H1 (cell line): ENCODE results near the gene EPB41L1. TPM values are rescaled to one million over a fixed set of nuclear protein-coding genes. Genes with fewer than 3 reads are reported as not detected.

Source experiments
- CTCF ChIA-PET: fragments of 300-600 bp; sonication (Branson Sonifier 250); formaldehyde crosslinking; loops from one replicate; lab custom pipeline; 2021; ENCODE audit not compliant: partially characterized antibody; lab: Charles Lee
- POLR2A ChIA-PET: fragments of 300-600 bp; sonication (Branson Sonifier 250); formaldehyde crosslinking; loops from one replicate; lab custom pipeline; 2021; ENCODE audit warnings: inconsistent platforms; ENCODE audit not compliant: partially characterized antibody; lab: Charles Lee
- DNase-seq, 2 experiments: peaks; one replicate each; pipeline versions ENCODE4 v3.0.0 to v3.0.0-alpha.2; 2010 to 2022; ENCODE audit warnings: low spot score in 2 of 2, low read depth in 1 of 2, mixed read lengths in 1 of 2
- FAIRE-seq: peaks from 2 replicates; lab custom pipeline; 2011; peaks lifted over from hg19 to GRCh38; lab: Jason Lieb, UNC
- H2AFZ ChIP-seq: 2 replicates; pipeline ENCODE4 v1.8.1; 2012; ENCODE audit warnings: low read length, inconsistent platforms
- H2AK5ac ChIP-seq: 2 replicates; pipeline ENCODE4 v1.6.1; 2013; ENCODE audit warnings: low read depth, low read length
- H2BK120ac ChIP-seq: replicated peaks from 2 replicates; pipeline ENCODE3; 2013; ENCODE audit warnings: low read depth, low read length, inconsistent platforms
- H2BK12ac ChIP-seq: 2 replicates; pipeline ENCODE4 v1.6.1; 2013; ENCODE audit warnings: low read depth, low read length
- H2BK15ac ChIP-seq: 2 replicates; pipeline ENCODE4 v1.6.1; 2013; ENCODE audit warnings: low read length
- H2BK20ac ChIP-seq: 2 replicates; pipeline ENCODE4 v1.6.1; 2013; ENCODE audit warnings: low read length
- H2BK5ac ChIP-seq: 2 replicates; pipeline ENCODE4 v1.6.1; 2013; ENCODE audit warnings: low read depth, low read length
- H3K14ac ChIP-seq: 2 replicates; pipeline ENCODE4 v1.6.1; 2013; ENCODE audit warnings: inconsistent platforms; ENCODE audit not compliant: insufficient read length
- H3K18ac ChIP-seq: 2 replicates; pipeline ENCODE4 v1.6.1; 2013; ENCODE audit warnings: low read length; ENCODE audit errors: extremely low read depth
- H3K23ac ChIP-seq: 2 replicates; pipeline ENCODE4 v1.6.1; 2013; ENCODE audit warnings: inconsistent platforms; ENCODE audit not compliant: insufficient read length
- H3K23me2 ChIP-seq: 2 replicates; pipeline ENCODE4 v1.6.1; 2013; ENCODE audit warnings: low read depth, low read length
- H3K27ac ChIP-seq: 2 replicates; pipeline ENCODE4 v1.6.1; 2011; ENCODE audit warnings: low read depth, low read length, inconsistent platforms
- H3K27me3 ChIP-seq, 4 experiments: replicated peaks in 1 of 4; 1 replicate in 1 of 4; 2 replicates in 3 of 4; pipeline versions ENCODE4 v1.6.1 to v1.8.1; 2011 to 2013; ENCODE audit warnings: low read length in 3 of 4, mild to moderate bottlenecking in 3 of 4, inconsistent platforms in 2 of 4, mixed read lengths in 2 of 4, moderate library complexity in 1 of 4; ENCODE audit not compliant: control insufficient read depth in 3 of 4, insufficient read depth in 3 of 4; ENCODE audit errors: extremely low read depth in 1 of 4
- H3K36me3 ChIP-seq, 4 experiments: 2 replicates each; pipeline versions ENCODE4 v1.6.1 to v1.8.1; 2011 to 2013; ENCODE audit warnings: mild to moderate bottlenecking in 4 of 4, low read length in 3 of 4, moderate library complexity in 2 of 4, control low read depth in 1 of 4, inconsistent platforms in 1 of 4; ENCODE audit not compliant: insufficient read depth in 4 of 4, control insufficient read depth in 2 of 4
- H3K4ac ChIP-seq: replicated peaks from 2 replicates; pipeline ENCODE3; 2013; ENCODE audit warnings: low read length, low read depth, mixed read lengths, inconsistent platforms; ENCODE audit not compliant: insufficient read length
- H3K4me1 ChIP-seq, 4 experiments: replicated peaks in 1 of 4; 1 replicate in 1 of 4; 2 replicates in 3 of 4; pipeline versions ENCODE4 v1.6.1 to v1.8.1; 2011 to 2013; ENCODE audit warnings: low read length in 3 of 4, inconsistent platforms in 2 of 4, mixed read lengths in 1 of 4; ENCODE audit not compliant: insufficient read depth in 4 of 4, control insufficient read depth in 3 of 4
- H3K4me2 ChIP-seq, 2 experiments: 2 replicates each; pipeline versions ENCODE4 v1.6.1 to v1.8.1; 2011 to 2013; ENCODE audit warnings: low read depth in 2 of 2, low read length in 2 of 2, control low read depth in 1 of 2, inconsistent platforms in 1 of 2, mild to moderate bottlenecking in 1 of 2; ENCODE audit not compliant: insufficient read depth in 1 of 2
- H3K4me3 ChIP-seq, 4 experiments: fragments of 200-600, 300-600 bp in 1 of 4; sonication (generic), shearing (Covaris generic), sonication (Bioruptor Twin) in 1 of 4; 2 replicates each; pipeline versions ENCODE4 v1.5.1 to v1.8.1; 2011 to 2016; ENCODE audit warnings: low read length in 4 of 4, low read depth in 3 of 4, control low read depth in 2 of 4, inconsistent platforms in 2 of 4, mild to moderate bottlenecking in 2 of 4, mixed read lengths in 1 of 4, moderate library complexity in 1 of 4; ENCODE audit not compliant: insufficient read depth in 2 of 4; ENCODE audit errors: extremely low read depth in 1 of 4
- H3K56ac ChIP-seq: replicated peaks from 2 replicates; pipeline ENCODE3; 2013; ENCODE audit warnings: low read depth, mild to moderate bottlenecking, mixed read lengths, low read length, inconsistent platforms; ENCODE audit not compliant: insufficient read length
- H3K79me1 ChIP-seq: 2 replicates; pipeline ENCODE4 v1.6.1; 2013; ENCODE audit warnings: low read depth, low read length, control low read depth
- H3K79me2 ChIP-seq, 2 experiments: 2 replicates each; pipeline versions ENCODE4 v1.6.1 to v1.8.1; 2012 to 2013; ENCODE audit warnings: low read length in 2 of 2, mild to moderate bottlenecking in 2 of 2, inconsistent platforms in 1 of 2; ENCODE audit not compliant: insufficient read depth in 2 of 2, control insufficient read depth in 1 of 2
- H3K9ac ChIP-seq, 4 experiments: replicated peaks in 1 of 4; 1 replicate in 1 of 4; 2 replicates in 3 of 4; pipeline versions ENCODE4 v1.6.1 to v1.8.1; 2011 to 2013; ENCODE audit warnings: low read depth in 3 of 4, low read length in 3 of 4, control low read depth in 2 of 4, mild to moderate bottlenecking in 2 of 4, moderate library complexity in 2 of 4, inconsistent platforms in 1 of 4; ENCODE audit errors: extremely low read depth in 1 of 4
- H3K9me3 ChIP-seq, 2 experiments: 2 replicates each; pipeline versions ENCODE4 v1.6.1 to v1.8.1; 2012 to 2013; ENCODE audit warnings: mild to moderate bottlenecking in 2 of 2, moderate library complexity in 2 of 2, control low read depth in 1 of 2, inconsistent platforms in 1 of 2, low read depth in 1 of 2, low read length in 1 of 2, mixed read lengths in 1 of 2; ENCODE audit not compliant: insufficient read depth in 2 of 2
- H4K20me1 ChIP-seq, 2 experiments: replicated peaks in 1 of 2; 2 replicates each; pipeline versions ENCODE3 to v1.8.1; 2011 to 2013; ENCODE audit warnings: inconsistent platforms in 2 of 2, low read length in 2 of 2, mild to moderate bottlenecking in 1 of 2; ENCODE audit not compliant: insufficient read depth in 2 of 2, control insufficient read depth in 1 of 2
- H4K5ac ChIP-seq: 2 replicates; pipeline ENCODE4 v1.6.1; 2013; ENCODE audit warnings: low read length, low read depth, mixed read lengths, inconsistent platforms; ENCODE audit not compliant: insufficient read length
- H4K8ac ChIP-seq: 2 replicates; pipeline ENCODE4 v1.8.0; 2013; ENCODE audit warnings: mild to moderate bottlenecking, moderate library complexity, low read length, inconsistent platforms; ENCODE audit not compliant: insufficient read depth; ENCODE audit errors: extremely low read depth
- H4K91ac ChIP-seq: replicated peaks from 2 replicates; pipeline ENCODE3; 2013; ENCODE audit warnings: low read length, mixed read lengths, inconsistent platforms; ENCODE audit not compliant: insufficient read length
- BCL11A ChIP-seq, 2 experiments: IDR thresholded peaks; one replicate each; pipeline ENCODE4 v1.6.1; 2011; ENCODE audit warnings: low read depth in 2 of 2, low read length in 2 of 2, mild to moderate bottlenecking in 2 of 2
- GABPA ChIP-seq: IDR thresholded peaks from 2 replicates; pipeline ENCODE4 v1.6.1; 2011; ENCODE audit warnings: mild to moderate bottlenecking, low read length, moderate library complexity, borderline replicate concordance; ENCODE audit not compliant: insufficient read depth
- RXRA ChIP-seq: IDR thresholded peaks from 2 replicates; pipeline ENCODE4 v1.6.1; 2011; ENCODE audit warnings: low read depth, mild to moderate bottlenecking, low read length, moderate library complexity; ENCODE audit not compliant: insufficient read depth
- SAP30 ChIP-seq: fragments of 300-600 bp; sonication (generic); IDR thresholded peaks from 2 replicates; pipeline ENCODE4 v1.7.1; 2012; ENCODE audit warnings: low read length, moderate library complexity, mild to moderate bottlenecking, inconsistent platforms; ENCODE audit not compliant: insufficient read depth, insufficient replicate concordance
- SP2 ChIP-seq: IDR thresholded peaks from 2 replicates; pipeline ENCODE4 v1.6.1; 2012; ENCODE audit warnings: mild to moderate bottlenecking, low read length, inconsistent platforms
- TBP ChIP-seq: IDR thresholded peaks from 2 replicates; pipeline ENCODE4 v1.6.1; 2011; ENCODE audit warnings: low read depth, low read length, improper control_type of control experiment
- WGBS, 2 experiments: shearing (Covaris generic) in 1 of 2; methylation state at CpG; one replicate each; pipeline versions ENCODE4 v1.1.6 to v1.1.7; 2013 to 2015; ENCODE audit warnings: low lambda C conversion rate in 2 of 2, mixed read lengths in 2 of 2, inconsistent platforms in 1 of 2, low coverage in 1 of 2, missing lambda C conversion rate in 1 of 2; ENCODE audit not compliant: insufficient replicate concordance in 2 of 2, insufficient coverage in 1 of 2, insufficient read length in 1 of 2; ENCODE audit errors: extremely low coverage in 1 of 2, missing lambda C conversion rate in 1 of 2; 5-methylcytosine and 5-hydroxymethylcytosine counted together
- polyA plus RNA-seq, 7 experiments: library from polyadenylated mRNA; depleted of rRNA in 3 of 7; stranded (reverse) in 5 of 7; unstranded in 2 of 7; fragments of >200 nt in 5 of 7; fragments of 200-250 nt in 2 of 7; gene quantifications; 1 replicate in 5 of 7; 2 replicates in 1 of 7; 4 replicates in 1 of 7; pipeline versions ENCODE4 v1.2.1 to v1.2.3, GENCODE V29; 2011 to 2013; ENCODE audit warnings: missing spikeins in 2 of 7, mixed read lengths in 2 of 7
- total RNA-seq: library from RNA; stranded (reverse); fragmentation: NEBNext Ultra II Directional; extraction: Animal tissue kit (Norgen Biotek cat#: 25700); gene quantifications from 2 replicates; pipeline ENCODE4 v1.2.1, GENCODE V29; 2021
- TF ChIP-seq, protein P1 (sequence below): IDR thresholded peaks from 2 replicates; pipeline ENCODE4 v1.6.1; 2011; ENCODE audit warnings: low read length, improper control_type of control experiment

The EPB41L1 gene
- total and polyA plus RNA-seq, 2 of the 8 experiments (the other 6 are each of a cell fraction or from before 2014, with no cell fraction given): 14.8 to 36.0 TPM

DNA sequence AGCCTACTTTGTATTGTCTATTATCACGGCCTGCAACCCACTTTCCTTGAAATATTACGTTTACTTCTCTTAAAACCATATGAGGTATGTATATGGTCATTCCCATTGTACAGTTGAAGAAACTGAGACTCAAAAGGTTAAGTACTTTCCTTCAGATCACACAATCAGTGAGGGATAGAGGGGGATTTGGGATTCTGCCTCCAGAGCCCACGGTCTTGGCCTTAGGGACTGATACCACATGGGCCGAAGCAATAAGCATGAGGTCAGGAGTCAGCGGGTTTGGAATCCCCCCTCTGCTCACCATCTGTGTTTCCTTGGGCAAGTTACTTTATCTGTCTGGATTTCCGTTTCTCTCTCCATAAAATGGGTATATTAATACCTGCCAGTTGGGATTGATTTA lies 19.4 kb upstream of the EPB41L1 start:
- no peak overlapping the region for H3K4ac ChIP-seq
- TF ChIP-seq TBP (no peak), GABPA (no peak), BCL11A (IDR thresholded peaks at IDR 0.05; ENCODE audit: low read depth in 2 of 2, low read length in 2 of 2) (no peak), SP2 (no peak), SAP30 (no peak), RXRA (no peak)
- TF ChIP-seq, protein P1, sequence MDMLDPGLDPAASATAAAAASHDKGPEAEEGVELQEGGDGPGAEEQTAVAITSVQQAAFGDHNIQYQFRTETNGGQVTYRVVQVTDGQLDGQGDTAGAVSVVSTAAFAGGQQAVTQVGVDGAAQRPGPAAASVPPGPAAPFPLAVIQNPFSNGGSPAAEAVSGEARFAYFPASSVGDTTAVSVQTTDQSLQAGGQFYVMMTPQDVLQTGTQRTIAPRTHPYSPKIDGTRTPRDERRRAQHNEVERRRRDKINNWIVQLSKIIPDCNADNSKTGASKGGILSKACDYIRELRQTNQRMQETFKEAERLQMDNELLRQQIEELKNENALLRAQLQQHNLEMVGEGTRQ: no peak

More for the DNA sequence above, 19.4 kb upstream of the EPB41L1 start:
- Histone ChIP-seq H3K79me2 (no peaks in the 10 kb centered on the region), H3K4me2 (no peak overlapping the region), H3K27me3 (no peaks in the 10 kb centered on the region), H3K9ac (no peak overlapping the region), H3K4me1 (no peaks in the 10 kb centered on the region), H3K23me2 (no peaks in the 10 kb centered on the region), H3K23ac (no peak overlapping the region), H2BK15ac (no peak overlapping the region), H3K56ac (no peak overlapping the region), H2AK5ac (no peak overlapping the region), H2BK120ac (no peak overlapping the region), H3K36me3 (no peaks in the 10 kb centered on the region), H3K4me3 (no peak overlapping the region), H3K79me1 (no peaks in the 10 kb centered on the region), H2BK5ac (no peak overlapping the region), H3K14ac (no peak overlapping the region), H4K91ac (no peak overlapping the region), H4K20me1 (no peaks in the 10 kb centered on the region), H3K9me3 (no peaks in the 10 kb centered on the region), H2AFZ (no peak overlapping the region), H3K18ac (no peak overlapping the region), H4K5ac (no peak overlapping the region), H4K8ac (no peak overlapping the region), H2BK12ac (no peak overlapping the region), H2BK20ac (no peak overlapping the region), H3K27ac (no peak overlapping the region)
- FAIRE-seq (no peak), DNase-seq (no peak)
- CTCF ChIA-PET: interaction anchor here (1.5 to 10.9 kb wide), 3 partner anchors 22 to 140 kb away, joined by 3 to 244 read pairs (median 11); no protein-coding TSS in a partner anchor
- POLR2A ChIA-PET: no interaction called here
- WGBS, 2 experiments: 86% methylated on average over 6 of the region's 6 CpGs; no CpG with 5 or more reads in 1 of the 2 experiments
